ENCODE data around the gene ABCC1.

Gene ABCC1

DNA sequence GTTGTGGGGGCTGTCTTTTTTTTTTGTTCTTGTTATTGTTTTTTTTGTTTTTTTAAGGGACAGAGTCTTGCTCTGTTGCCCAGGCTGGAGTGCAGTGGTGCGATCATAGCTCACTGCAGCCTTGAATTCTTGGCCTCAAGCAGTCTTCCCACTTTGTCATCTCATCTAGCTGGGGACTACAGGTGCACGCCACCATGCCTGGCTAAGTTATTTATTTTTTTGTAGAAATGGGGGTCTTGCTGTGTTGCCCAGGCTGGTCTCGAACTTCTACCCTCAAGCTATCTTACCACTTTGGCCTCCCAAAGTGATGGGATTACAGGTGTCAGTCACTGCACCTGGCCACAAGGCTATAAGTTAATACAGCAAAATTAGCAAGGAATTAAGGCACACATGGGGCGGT is 101.7 kb downstream of the ABCC1 start:
- DNase-seq = no peak
- no peaks in the 10 kb centered on the region for H3K27me3 ChIP-seq (replicated peaks; ENCODE audit: control insufficient read depth, insufficient read depth, low read length, poor library complexity, severe bottlenecking)
- no peak overlapping the region for H3K4me3 ChIP-seq (ENCODE audit: insufficient read depth, low read depth, low read length, poor library complexity, severe bottlenecking)
- H3K36me3 ChIP-seq (ENCODE audit: control insufficient read depth, insufficient read depth, low read length) = peaks cover 65% of the 10 kb centered on the region
- H3K9me3 ChIP-seq (ENCODE audit: control insufficient read depth, low read length) = no peaks in the 10 kb centered on the region
- no peak overlapping the region for H3K27ac ChIP-seq (ENCODE audit: insufficient read depth, low read length, poor library complexity, severe bottlenecking)
- no peaks in the 10 kb centered on the region for H3K4me1 ChIP-seq (ENCODE audit: control insufficient read depth, insufficient read depth, low read length, poor library complexity, severe bottlenecking)

- Histone ChIP-seq H3K36me3 (ENCODE audit: control insufficient read depth, insufficient read depth, low read length) (peaks cover 60% of the 10 kb centered on the region), H3K9me3 (ENCODE audit: control insufficient read depth, low read length) (no peaks in the 10 kb centered on the region)
- no peak for DNase-seq
Measured at GRCh38 chr16:16052916-16053315, 103.5 kb downstream of the ABCC1 start.

DNA sequence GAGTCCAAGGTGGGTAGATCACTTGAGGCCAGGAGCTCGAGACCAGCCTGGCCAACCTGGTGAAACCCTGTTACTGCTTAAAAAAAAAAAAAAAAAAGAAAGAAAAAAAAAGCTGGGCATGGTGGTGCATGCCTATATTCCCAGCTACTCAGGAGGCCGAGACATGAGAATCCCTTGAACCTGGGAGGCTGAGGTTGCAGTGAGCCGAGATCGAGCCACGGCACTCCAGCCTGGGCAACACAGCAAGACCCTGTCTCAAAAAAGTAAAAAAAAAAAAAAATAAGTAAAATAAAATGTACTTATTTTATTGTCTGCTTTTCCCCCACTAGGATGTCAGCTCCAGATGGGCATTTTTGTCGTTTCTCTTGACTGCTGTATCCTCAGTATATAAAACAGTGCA is 107.7 kb downstream of the ABCC1 start:
- peaks cover 41% of the 10 kb centered on the region for H3K36me3 ChIP-seq (ENCODE audit: control insufficient read depth, insufficient read depth, low read length)
- H3K9me3 ChIP-seq (ENCODE audit: control insufficient read depth, low read length) = no peaks in the 10 kb centered on the region
- no peaks in the 10 kb centered on the region for H3K27me3 ChIP-seq (replicated peaks; ENCODE audit: control insufficient read depth, insufficient read depth, low read length, poor library complexity, severe bottlenecking)
- peaks cover 16% of the 10 kb centered on the region for H3K4me1 ChIP-seq (ENCODE audit: control insufficient read depth, insufficient read depth, low read length, poor library complexity, severe bottlenecking)
- no peak for DNase-seq
- H3K4me3 ChIP-seq (ENCODE audit: insufficient read depth, low read depth, low read length, poor library complexity, severe bottlenecking) = no peak overlapping the region
- H3K27ac ChIP-seq (ENCODE audit: insufficient read depth, low read length, poor library complexity, severe bottlenecking) = no peak overlapping the region

More at GRCh38 chr16:16052916-16053315, 103.5 kb downstream of the ABCC1 start:
- H3K27ac ChIP-seq (ENCODE audit: insufficient read depth, low read length, poor library complexity, severe bottlenecking) = no peak overlapping the region
- no peaks in the 10 kb centered on the region for H3K27me3 ChIP-seq (replicated peaks; ENCODE audit: control insufficient read depth, insufficient read depth, low read length, poor library complexity, severe bottlenecking)
- H3K4me3 ChIP-seq (ENCODE audit: insufficient read depth, low read depth, low read length, poor library complexity, severe bottlenecking) = no peak overlapping the region
- H3K4me1 ChIP-seq (ENCODE audit: control insufficient read depth, insufficient read depth, low read length, poor library complexity, severe bottlenecking) = no peaks in the 10 kb centered on the region

- Histone ChIP-seq H3K4me1 (ENCODE audit: control insufficient read depth, insufficient read depth, low read length, poor library complexity, severe bottlenecking) (peaks cover 16% of the 10 kb centered on the region), H3K27ac (ENCODE audit: insufficient read depth, low read length, poor library complexity, severe bottlenecking) (no peak overlapping the region), H3K4me3 (ENCODE audit: insufficient read depth, low read depth, low read length, poor library complexity, severe bottlenecking) (no peak overlapping the region), H3K9me3 (ENCODE audit: control insufficient read depth, low read length) (no peaks in the 10 kb centered on the region), H3K36me3 (ENCODE audit: control insufficient read depth, insufficient read depth, low read length) (peaks cover 33% of the 10 kb centered on the region), H3K27me3 (replicated peaks; ENCODE audit: control insufficient read depth, insufficient read depth, low read length, poor library complexity, severe bottlenecking) (no peaks in the 10 kb centered on the region)
- no peak for DNase-seq
Measured at GRCh38 chr16:16059160-16059559, 109.7 kb downstream of the ABCC1 start.

GRCh38 chr16:16059895-16060590 is 110.6 kb downstream of the ABCC1 start:
- Histone ChIP-seq H3K9me3 (ENCODE audit: control insufficient read depth, low read length) (no peaks in the 10 kb centered on the region), H3K27me3 (replicated peaks; ENCODE audit: control insufficient read depth, insufficient read depth, low read length, poor library complexity, severe bottlenecking) (no peaks in the 10 kb centered on the region), H3K36me3 (ENCODE audit: control insufficient read depth, insufficient read depth, low read length) (peaks cover 42% of the 10 kb centered on the region), H3K4me3 (ENCODE audit: insufficient read depth, low read depth, low read length, poor library complexity, severe bottlenecking) (no peak overlapping the region), H3K27ac (ENCODE audit: insufficient read depth, low read length, poor library complexity, severe bottlenecking) (no peak overlapping the region), H3K4me1 (ENCODE audit: control insufficient read depth, insufficient read depth, low read length, poor library complexity, severe bottlenecking) (peaks cover 16% of the 10 kb centered on the region)
- no peak for DNase-seq

DNA sequence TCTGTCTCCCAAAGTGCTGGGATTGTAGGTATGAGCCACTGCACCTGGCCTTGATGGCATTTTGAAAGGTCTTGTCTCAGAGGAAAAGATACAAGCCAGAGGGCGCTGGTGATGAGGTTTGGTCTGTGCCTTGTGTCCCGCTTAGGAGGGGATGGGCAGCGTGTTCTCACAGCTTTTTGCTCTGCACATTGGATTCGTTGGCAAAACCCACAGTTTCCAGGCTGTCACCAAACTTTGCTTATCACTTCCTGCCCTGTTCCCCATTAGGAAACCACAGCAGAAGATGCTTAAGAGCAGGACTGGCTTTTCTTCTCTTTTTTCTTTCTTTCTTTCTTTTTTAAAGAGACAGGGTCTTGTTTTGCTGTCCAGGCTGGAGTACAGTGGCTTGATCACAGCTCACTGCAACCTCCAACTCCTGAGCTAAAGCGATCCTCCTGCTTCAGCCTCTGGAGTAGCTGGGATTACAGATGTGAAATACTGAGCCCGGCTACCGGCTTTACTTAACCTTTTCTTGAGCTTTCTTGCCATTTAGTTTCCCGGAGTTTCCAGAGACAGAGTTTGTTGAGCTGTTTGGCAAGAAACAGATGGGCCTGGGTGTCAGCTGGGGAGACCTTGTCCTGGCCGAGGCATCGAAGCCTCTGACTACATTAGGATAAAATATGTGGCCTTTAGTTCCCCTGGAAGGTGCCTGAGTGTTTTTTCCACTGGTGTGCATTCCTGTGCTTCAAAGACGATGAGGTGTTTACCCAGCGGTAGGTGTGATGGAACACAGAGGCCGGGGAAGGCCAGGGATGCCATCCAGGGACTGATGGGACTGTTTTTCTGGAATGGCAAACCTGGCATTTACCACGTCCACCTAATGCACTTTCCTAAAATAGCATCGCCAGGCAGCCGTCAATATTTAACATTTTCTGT is 112.9 kb downstream of the ABCC1 start:
- no peak for DNase-seq
- peaks cover 16% of the 10 kb centered on the region for H3K4me1 ChIP-seq (ENCODE audit: control insufficient read depth, insufficient read depth, low read length, poor library complexity, severe bottlenecking)
- no peak overlapping the region for H3K4me3 ChIP-seq (ENCODE audit: insufficient read depth, low read depth, low read length, poor library complexity, severe bottlenecking)
- H3K27ac ChIP-seq (ENCODE audit: insufficient read depth, low read length, poor library complexity, severe bottlenecking) = no peak overlapping the region
- H3K27me3 ChIP-seq (replicated peaks; ENCODE audit: control insufficient read depth, insufficient read depth, low read length, poor library complexity, severe bottlenecking) = no peaks in the 10 kb centered on the region
- no peaks in the 10 kb centered on the region for H3K9me3 ChIP-seq (ENCODE audit: control insufficient read depth, low read length)
- H3K36me3 ChIP-seq (ENCODE audit: control insufficient read depth, insufficient read depth, low read length) = peaks cover 30% of the 10 kb centered on the region

- no peak for DNase-seq
- Histone ChIP-seq H3K4me3 (ENCODE audit: insufficient read depth, low read depth, low read length, poor library complexity, severe bottlenecking) (no peak overlapping the region), H3K27me3 (replicated peaks; ENCODE audit: control insufficient read depth, insufficient read depth, low read length, poor library complexity, severe bottlenecking) (no peaks in the 10 kb centered on the region), H3K4me1 (ENCODE audit: control insufficient read depth, insufficient read depth, low read length, poor library complexity, severe bottlenecking) (peaks cover 16% of the 10 kb centered on the region), H3K27ac (ENCODE audit: insufficient read depth, low read length, poor library complexity, severe bottlenecking) (no peak overlapping the region), H3K36me3 (ENCODE audit: control insufficient read depth, insufficient read depth, low read length) (peaks cover 29% of the 10 kb centered on the region), H3K9me3 (ENCODE audit: control insufficient read depth, low read length) (no peaks in the 10 kb centered on the region)
Measured at GRCh38 chr16:16063683-16064082, 114.3 kb downstream of the ABCC1 start.

GRCh38 chr16:16064874-16065384 is 115.5 kb downstream of the ABCC1 start:
- DNase-seq = no peak
- no peak overlapping the region for H3K27ac ChIP-seq (ENCODE audit: insufficient read depth, low read length, poor library complexity, severe bottlenecking)
- H3K4me1 ChIP-seq (ENCODE audit: control insufficient read depth, insufficient read depth, low read length, poor library complexity, severe bottlenecking) = peaks cover 16% of the 10 kb centered on the region
- no peak overlapping the region for H3K4me3 ChIP-seq (ENCODE audit: insufficient read depth, low read depth, low read length, poor library complexity, severe bottlenecking)
- H3K27me3 ChIP-seq (replicated peaks; ENCODE audit: control insufficient read depth, insufficient read depth, low read length, poor library complexity, severe bottlenecking) = no peaks in the 10 kb centered on the region
- H3K9me3 ChIP-seq (ENCODE audit: control insufficient read depth, low read length) = no peaks in the 10 kb centered on the region
- H3K36me3 ChIP-seq (ENCODE audit: control insufficient read depth, insufficient read depth, low read length) = peaks cover 29% of the 10 kb centered on the region

DNA sequence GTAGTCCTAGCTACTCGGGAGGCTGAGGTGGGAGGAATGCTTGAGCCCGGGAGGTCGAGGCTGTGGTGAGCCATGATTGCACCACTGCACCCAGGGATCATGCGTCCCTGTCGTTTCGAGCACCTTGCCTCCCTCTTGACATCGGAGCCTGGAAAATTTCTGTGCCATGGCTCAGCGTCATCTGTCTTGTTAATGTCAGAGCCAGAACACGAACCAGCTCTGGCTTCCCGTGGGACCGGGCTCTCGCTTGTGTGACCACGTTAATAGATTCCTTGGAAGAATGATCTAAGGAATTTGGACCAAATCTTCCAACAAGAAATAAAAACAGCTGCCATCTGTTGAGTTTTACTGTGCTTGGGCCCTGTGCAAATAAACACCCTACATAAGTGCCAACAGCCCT is 117.7 kb downstream of the ABCC1 start:
- Histone ChIP-seq H3K9me3 (ENCODE audit: control insufficient read depth, low read length) (no peaks in the 10 kb centered on the region), H3K36me3 (ENCODE audit: control insufficient read depth, insufficient read depth, low read length) (peaks cover 37% of the 10 kb centered on the region), H3K27ac (ENCODE audit: insufficient read depth, low read length, poor library complexity, severe bottlenecking) (no peak overlapping the region), H3K4me1 (ENCODE audit: control insufficient read depth, insufficient read depth, low read length, poor library complexity, severe bottlenecking) (no peaks in the 10 kb centered on the region), H3K27me3 (replicated peaks; ENCODE audit: control insufficient read depth, insufficient read depth, low read length, poor library complexity, severe bottlenecking) (no peaks in the 10 kb centered on the region), H3K4me3 (ENCODE audit: insufficient read depth, low read depth, low read length, poor library complexity, severe bottlenecking) (no peak overlapping the region)
- DNase-seq = no peak
